Activated CD4-positive, alpha-beta T cell treated with anti-CD3 and anti-CD28 coated beads for 36 hours (primary cell): ENCODE measurements around the gene TMEM163. TPM values are rescaled to one million over a fixed set of nuclear protein-coding genes. Genes with fewer than 3 reads are reported as not detected.

Source experiments
- ATAC-seq: fragments of 200-7000 bp; cut with Tn5 transposase; one replicate; pipeline ENCODE4 v1.10.0; 2021; ENCODE audit warnings: mild to moderate bottlenecking, moderate library complexity
- CTCF ChIA-PET: fragments of 350-600 bp; sonication (Branson Sonifier 250); formaldehyde crosslinking; loops from one replicate; lab custom pipeline; 2021; ENCODE audit warnings: antibody characterized with exemption; lab: Charles Lee
- POLR2A ChIA-PET: fragments of 350-600 bp; sonication (Branson Sonifier 250); formaldehyde crosslinking; loops from one replicate; lab custom pipeline; 2021; ENCODE audit warnings: antibody characterized with exemption, inconsistent platforms; lab: Charles Lee
- DNase-seq: peaks from one replicate; pipeline ENCODE4 v3.0.0-alpha.2; 2020
- H3K27ac Mint-ChIP-seq: one replicate; pipeline ENCODE4 v1.8.0; 2021; ENCODE audit warnings: mixed read lengths
- H3K27me3 Mint-ChIP-seq: one replicate; pipeline ENCODE4 v1.8.0; 2021; ENCODE audit warnings: mixed read lengths
- H3K36me3 Mint-ChIP-seq: one replicate; pipeline ENCODE4 v1.8.0; 2021; ENCODE audit warnings: low read depth, mixed read lengths
- H3K4me1 Mint-ChIP-seq: one replicate; pipeline ENCODE4 v1.8.0; 2021; ENCODE audit warnings: mixed read lengths
- H3K4me3 Mint-ChIP-seq: one replicate; pipeline ENCODE4 v1.8.0; 2021; ENCODE audit warnings: mild to moderate bottlenecking, moderate library complexity, mixed read lengths
- H3K9me3 Mint-ChIP-seq: one replicate; pipeline ENCODE4 v1.8.0; 2021; ENCODE audit warnings: low read depth, mixed read lengths
- intact Hi-C, 2 experiments: fragments of 100-400 bp; cut with DNase I in 1 of 2; cut with micrococcal nuclease in 1 of 2; formaldehyde crosslinking; loops; one replicate each; pipeline versions ENCODE4 v1.14.2 to v1.15.1; 2022 to 2024; cut with DNase I, micrococcal nuclease
- total RNA-seq, 2 experiments: library from RNA; stranded (reverse); gene quantifications; one replicate each; pipeline ENCODE4 v1.2.3, GENCODE V29; 2021

Gene TMEM163
- total RNA-seq, 2 experiments from 2014 or later: 0.11 TPM; not detected in 1

- Mint-ChIP-seq H3K4me3 (no peak overlapping the region), H3K36me3 (peaks cover 5% of the 10 kb centered on the region), H3K4me1 (peaks cover 43% of the 10 kb centered on the region), H3K27ac (no peak overlapping the region), H3K9me3 (no peaks in the 10 kb centered on the region), H3K27me3 (no peaks in the 10 kb centered on the region)
- intact Hi-C loops: loop anchor here in 1 of 2 experiments (5.0 kb wide), 3 partner anchors 124 to 179 kb away; partner anchors contain the start of gene MGAT5
- POLR2A ChIA-PET: interaction anchor here (1.4 kb wide), 1 partner anchor 292 kb away, joined by 3 read pairs; no protein-coding TSS in a partner anchor
- no peak for DNase-seq
- CTCF ChIA-PET: interaction anchor here (0.6 to 6.2 kb wide), 25 partner anchors 9 to 527 kb away, joined by 3 to 125 read pairs (median 5); no protein-coding TSS in a partner anchor
- no peak for ATAC-seq
These were observed 308.0 kb downstream of the TMEM163 start for GRCh38 chr2:134410831-134411231.

DNA sequence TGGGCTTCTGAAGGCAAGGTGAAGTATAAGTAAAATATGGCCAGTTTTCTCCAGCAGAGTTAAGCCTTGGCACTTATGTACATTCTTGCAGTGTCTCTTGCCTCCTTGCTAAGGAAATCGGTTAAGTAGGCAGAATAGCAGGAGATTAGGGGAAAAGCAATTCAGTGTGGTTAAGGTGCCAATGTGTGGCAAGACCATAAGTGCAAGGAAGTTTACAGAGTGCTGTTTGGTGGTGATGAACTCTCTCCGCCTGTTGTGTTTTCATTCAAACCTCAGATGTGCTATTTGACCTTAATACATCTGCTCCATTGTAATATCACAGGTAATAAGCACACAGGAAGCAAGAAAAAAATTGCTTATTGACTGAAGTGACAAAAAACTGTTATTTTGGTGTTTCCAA, 308.8 kb downstream of the TMEM163 start:
- H3K27ac Mint-ChIP-seq: no peak overlapping the region
- DNase-seq (no peak), ATAC-seq (no peak)
- H3K27me3 Mint-ChIP-seq: no peaks in the 10 kb centered on the region
- peaks cover 43% of the 10 kb centered on the region for H3K4me1 Mint-ChIP-seq
- H3K4me3 Mint-ChIP-seq: no peak overlapping the region
- H3K36me3 Mint-ChIP-seq: peaks cover 5% of the 10 kb centered on the region
- no peaks in the 10 kb centered on the region for H3K9me3 Mint-ChIP-seq
- intact Hi-C loops: loop anchor here in 1 of 2 experiments (5.0 kb wide), 3 partner anchors 123 to 178 kb away; partner anchors contain the start of gene MGAT5
- POLR2A ChIA-PET: no interaction called here
- CTCF ChIA-PET: interaction anchor here (1.9 to 6.2 kb wide), 3 partner anchors 8 to 292 kb away, joined by 5 to 125 read pairs (median 7); no protein-coding TSS in a partner anchor

- H3K4me3 Mint-ChIP-seq: no peak overlapping the region
- peaks cover 3% of the 10 kb centered on the region for H3K36me3 Mint-ChIP-seq
- H3K4me1 Mint-ChIP-seq: peaks cover 43% of the 10 kb centered on the region
- CTCF ChIA-PET: interaction anchor here (1.1 to 6.2 kb wide), 3 partner anchors 193 to 523 kb away, joined by 3 to 125 read pairs (median 8); no protein-coding TSS in a partner anchor
- ATAC-seq: no peak
- DNase-seq: no peak
- POLR2A ChIA-PET: no interaction called here
- H3K27me3 Mint-ChIP-seq: no peaks in the 10 kb centered on the region
- intact Hi-C loops: no loop called here
- H3K27ac Mint-ChIP-seq: no peak overlapping the region
- H3K9me3 Mint-ChIP-seq: no peaks in the 10 kb centered on the region
These were observed 310.0 kb downstream of the TMEM163 start for GRCh38 chr2:134408791-134409190.

DNA sequence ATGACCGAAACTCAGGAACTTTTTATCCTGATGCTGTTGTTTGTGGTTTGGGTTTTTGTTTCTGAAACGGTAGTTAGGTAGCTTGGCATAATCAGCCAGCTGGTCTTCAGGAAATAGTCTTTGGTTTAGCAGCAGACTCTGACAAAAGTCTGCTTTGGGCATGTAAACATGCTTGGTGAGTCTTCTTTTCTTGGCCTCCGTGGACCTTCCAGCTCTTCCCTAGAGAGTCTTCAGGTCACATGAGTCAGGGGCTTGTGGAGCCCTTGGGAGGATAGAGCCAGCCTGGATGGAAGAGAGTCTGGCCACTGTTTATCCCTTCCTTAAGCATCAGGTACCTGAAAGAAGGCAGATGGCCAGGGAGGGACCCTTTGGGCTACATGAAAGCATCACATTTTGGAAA, 310.4 kb downstream of the TMEM163 start:
- H3K4me3 Mint-ChIP-seq: no peak overlapping the region
- peaks cover 43% of the 10 kb centered on the region for H3K4me1 Mint-ChIP-seq
- no peaks in the 10 kb centered on the region for H3K27me3 Mint-ChIP-seq
- ChIA-PET CTCF (interaction anchor here (0.7 to 6.2 kb wide), 4 partner anchors 193 to 522 kb away, joined by 3 to 125 read pairs (median 6); no protein-coding TSS in a partner anchor), POLR2A (no interaction called here)
- no peak for ATAC-seq
- H3K36me3 Mint-ChIP-seq: peaks cover 7% of the 10 kb centered on the region
- H3K9me3 Mint-ChIP-seq: no peaks in the 10 kb centered on the region
- intact Hi-C loops: no loop called here
- no peak for DNase-seq
- H3K27ac Mint-ChIP-seq: no peak overlapping the region

GRCh38 chr2:134407154-134407890, 311.5 kb downstream of the TMEM163 start:
- DNase-seq (no peak), ATAC-seq (no peak)
- Mint-ChIP-seq H3K27me3 (no peaks in the 10 kb centered on the region), H3K9me3 (no peaks in the 10 kb centered on the region), H3K4me1 (peaks cover 43% of the 10 kb centered on the region), H3K36me3 (peaks cover 7% of the 10 kb centered on the region), H3K27ac (no peak overlapping the region), H3K4me3 (no peak overlapping the region)
- CTCF ChIA-PET: interaction anchor here (0.6 to 0.9 kb wide), 2 partner anchors 14 to 66 kb away, joined by 3 read pairs; no protein-coding TSS in a partner anchor
- POLR2A ChIA-PET: no interaction called here
- intact Hi-C loops: no loop called here

DNA sequence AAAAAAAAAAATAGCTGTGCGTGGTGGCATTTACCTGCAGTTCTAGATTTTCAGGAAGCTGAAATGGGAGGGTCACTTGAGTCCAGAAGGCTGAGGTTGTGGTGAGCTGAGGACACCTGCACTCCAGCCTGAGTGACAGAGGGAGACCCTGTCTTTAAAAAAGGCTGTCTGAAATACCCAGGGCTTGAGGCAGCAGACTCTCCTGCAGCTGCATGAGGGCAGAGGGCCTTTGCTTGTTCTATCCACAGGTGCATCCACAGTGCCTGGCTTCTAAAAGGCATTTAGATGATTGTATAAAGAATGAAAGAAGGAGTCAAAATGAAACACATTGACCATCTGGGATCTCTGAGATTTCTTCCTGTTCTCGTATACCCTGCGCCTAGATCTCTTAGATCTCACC, 312.1 kb downstream of the TMEM163 start:
- no peak for ATAC-seq
- CTCF ChIA-PET: interaction anchor here (0.6 to 0.9 kb wide), 3 partner anchors 10 to 66 kb away, joined by 3 read pairs; no protein-coding TSS in a partner anchor
- no peak overlapping the region for H3K27ac Mint-ChIP-seq
- H3K4me1 Mint-ChIP-seq: peaks cover 41% of the 10 kb centered on the region
- no peak overlapping the region for H3K4me3 Mint-ChIP-seq
- POLR2A ChIA-PET: no interaction called here
- intact Hi-C loops: no loop called here
- DNase-seq: no peak
- no peaks in the 10 kb centered on the region for H3K27me3 Mint-ChIP-seq
- no peaks in the 10 kb centered on the region for H3K9me3 Mint-ChIP-seq
- peaks cover 4% of the 10 kb centered on the region for H3K36me3 Mint-ChIP-seq

DNA sequence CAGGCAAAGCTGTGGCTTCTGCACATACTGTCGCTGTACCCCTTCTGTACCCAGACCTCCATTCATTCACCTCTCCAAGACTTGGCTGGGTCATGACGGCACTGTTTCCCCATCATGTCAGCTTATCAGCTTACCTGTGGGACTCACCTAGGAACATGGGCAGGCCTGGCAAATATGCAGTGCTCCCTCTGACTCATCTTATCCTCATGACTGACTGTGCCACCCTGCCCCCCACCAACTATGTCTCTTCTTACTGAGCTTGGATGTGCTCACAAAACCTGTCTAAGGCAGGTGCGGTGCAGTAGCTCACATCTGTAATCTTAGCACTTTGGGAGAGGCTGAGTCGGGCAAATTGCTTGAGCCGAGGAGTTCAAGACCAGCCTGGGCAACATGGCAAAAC, 312.5 kb downstream of the TMEM163 start:
- DNase-seq (no peak), ATAC-seq (no peak)
- Mint-ChIP-seq H3K27ac (no peak overlapping the region), H3K27me3 (no peaks in the 10 kb centered on the region), H3K4me1 (peaks cover 37% of the 10 kb centered on the region), H3K4me3 (no peak overlapping the region), H3K36me3 (peaks cover 4% of the 10 kb centered on the region), H3K9me3 (no peaks in the 10 kb centered on the region)
- CTCF ChIA-PET: interaction anchor here (0.6 to 0.9 kb wide), 3 partner anchors 10 to 65 kb away, joined by 3 read pairs; no protein-coding TSS in a partner anchor
- intact Hi-C loops: no loop called here
- POLR2A ChIA-PET: no interaction called here

Other genes starting within 250 kb of the TMEM163 start
- gene ACMSD, start 119.6 kb upstream of the TMEM163 start, total RNA-seq: not detected
- gene CCNT2, start 199.8 kb upstream of the TMEM163 start, total RNA-seq: 10 to 100 TPM; 29.3 to 36.6 TPM